Measurements from ENCODE around the gene AK1.
A peak's percentile ranks its signal among the peaks of the same experiment; 100 is the strongest.
"Not testable (repeated sequence)": the region's sequence is repeated elsewhere in the genome, so short reads cannot be mapped to it uniquely, and the experiment has no call there.

The AK1 gene

GRCh38 chr9:127873886-127874285 is 3.6 kb downstream of the AK1 start:
- no peak for TF ChIP-seq CTCF (IDR thresholded peaks at IDR 0.05; ENCODE audit: low read depth, low read length)
- peak in 1 of 2 donors; percentile 84 for DNase-seq (ENCODE audit: low read depth in 2 of 2)
- no peak overlapping the region for H3K4me3 ChIP-seq (replicated peaks in 1 of 2; ENCODE audit: low read depth in 2 of 2, low read length in 2 of 2)

GRCh38 chr9:127873223-127873691 is 4.2 kb downstream of the AK1 start:
- TF ChIP-seq CTCF (IDR thresholded peaks at IDR 0.05; ENCODE audit: low read depth, low read length), result no peak
- DNase-seq (ENCODE audit: low read depth in 2 of 2), result no peak
- no peak overlapping the region for H3K4me3 ChIP-seq (replicated peaks in 1 of 2; ENCODE audit: low read depth in 2 of 2, low read length in 2 of 2)

GRCh38 chr9:127872369-127873222 is 4.9 kb downstream of the AK1 start:
- no peak overlapping the region for H3K4me3 ChIP-seq (replicated peaks in 1 of 2; ENCODE audit: low read depth in 2 of 2, low read length in 2 of 2)
- TF ChIP-seq CTCF (IDR thresholded peaks at IDR 0.05; ENCODE audit: low read depth, low read length), result no peak
- no peak for DNase-seq (ENCODE audit: low read depth in 2 of 2)

DNA sequence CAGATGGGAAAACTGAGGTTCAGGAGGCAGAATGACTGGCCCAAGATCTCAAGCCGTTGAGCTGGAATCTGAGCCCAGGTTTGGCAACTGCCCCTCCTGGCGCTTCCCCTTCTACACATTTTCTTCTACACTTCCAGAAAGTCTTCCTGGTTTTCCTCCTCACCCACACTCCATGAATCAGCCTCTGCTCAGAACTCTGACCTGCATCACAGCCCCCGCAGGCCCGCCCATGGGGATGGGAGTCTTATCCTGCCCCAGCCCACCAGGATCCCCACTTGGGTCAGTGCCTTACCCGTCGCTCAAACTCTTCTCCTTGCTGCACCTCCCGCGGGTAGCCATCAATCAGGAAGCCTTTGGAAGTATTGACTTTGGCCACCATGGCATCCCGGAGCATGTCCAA is 5.9 kb downstream of the AK1 start:
- no peak for DNase-seq (ENCODE audit: low read depth in 2 of 2)
- no peak overlapping the region for H3K4me3 ChIP-seq (replicated peaks in 1 of 2; ENCODE audit: low read depth in 2 of 2, low read length in 2 of 2)

GRCh38 chr9:127870887-127871286 is 6.6 kb downstream of the AK1 start:
- no peak for TF ChIP-seq CTCF (IDR thresholded peaks at IDR 0.05; ENCODE audit: low read depth, low read length)
- no peak for DNase-seq (ENCODE audit: low read depth in 2 of 2)
- H3K4me3 ChIP-seq (replicated peaks in 1 of 2; ENCODE audit: low read depth in 2 of 2, low read length in 2 of 2), result no peak overlapping the region

More for the DNA sequence above, 5.9 kb downstream of the AK1 start:
- no peak for TF ChIP-seq CTCF (IDR thresholded peaks at IDR 0.05; ENCODE audit: low read depth, low read length)

DNA sequence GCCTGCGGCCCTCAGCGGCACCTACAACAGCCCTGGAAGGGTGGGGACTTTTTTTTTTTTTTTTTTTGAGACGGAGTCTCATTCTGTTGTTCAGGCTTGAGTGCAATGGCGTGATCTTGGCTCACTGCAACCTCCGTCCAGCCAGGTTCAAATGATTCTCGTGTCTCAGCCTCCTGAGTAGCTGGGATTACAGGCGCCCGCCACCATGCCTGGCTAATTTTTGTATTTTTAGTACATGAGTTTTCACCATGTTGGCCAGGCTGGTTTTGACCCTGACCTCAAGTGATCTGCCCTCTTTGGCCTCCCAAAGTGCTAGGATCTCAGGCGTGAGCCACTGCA is 7.4 kb downstream of the AK1 start:
- H3K4me3 ChIP-seq (replicated peaks in 1 of 2; ENCODE audit: low read depth in 2 of 2, low read length in 2 of 2); DNase-seq (ENCODE audit: low read depth in 2 of 2): not testable (repeated sequence)

- TF ChIP-seq CTCF (IDR thresholded peaks at IDR 0.05; ENCODE audit: low read depth, low read length), result peak; percentile 98
- H3K4me3 ChIP-seq (replicated peaks in 1 of 2; ENCODE audit: low read depth in 2 of 2, low read length in 2 of 2), result no peak overlapping the region
- peak; percentile 87 to 88 for DNase-seq (ENCODE audit: low read depth in 2 of 2)
Measured at GRCh38 chr9:127869310-127870152, 7.9 kb downstream of the AK1 start.
